SU-DHL-6 (cell line): ENCODE results near the gene SCN9A.

ENCODE experiments used
- H2AFZ ChIP-seq: fragments of 200-600 bp; sonication (generic); 2 replicates; pipeline ENCODE4 v1.6.1; 2014; ENCODE audit warnings: low read depth, mild to moderate bottlenecking, moderate library complexity, mixed read lengths, antibody characterized with exemption, low read length; ENCODE audit not compliant: severe bottlenecking
- H3F3A ChIP-seq: fragments of 200-600 bp; shearing (Covaris generic); 2 replicates; pipeline ENCODE4 v1.6.0; 2016; ENCODE audit warnings: antibody characterized with exemption, mild to moderate bottlenecking; ENCODE audit not compliant: insufficient read depth
- H3K27ac ChIP-seq: fragments of 200-600 bp; sonication (generic); 2 replicates; pipeline ENCODE4 v1.5.1; 2016; ENCODE audit warnings: low read depth, mild to moderate bottlenecking, low read length, moderate library complexity, mixed read lengths
- H3K27me3 ChIP-seq: fragments of 200-600 bp; sonication (generic), shearing (Covaris generic); 2 replicates; pipeline ENCODE4 v1.6.0; 2014; ENCODE audit warnings: mild to moderate bottlenecking, low read length
- H3K36me3 ChIP-seq: fragments of 200-600 bp; sonication (generic); 2 replicates; pipeline ENCODE4 v1.6.1; 2014; ENCODE audit warnings: mild to moderate bottlenecking, low read length, mixed read lengths
- H3K4me2 ChIP-seq: fragments of 300-600, 200-600 bp; shearing (Covaris generic), sonication (generic); 2 replicates; pipeline ENCODE4 v1.6.0; 2014; ENCODE audit warnings: low read length, low read depth, mild to moderate bottlenecking; ENCODE audit not compliant: poor library complexity, severe bottlenecking
- H3K4me3 ChIP-seq: fragments of 200-600 bp; sonication (generic); 2 replicates; pipeline ENCODE4 v1.5.1; 2014; ENCODE audit warnings: antibody characterized with exemption, low read length, mild to moderate bottlenecking, mixed read lengths; ENCODE audit not compliant: insufficient read depth, poor library complexity, severe bottlenecking
- H3K79me2 ChIP-seq: fragments of 200-600 bp; sonication (generic); 2 replicates; pipeline ENCODE4 v1.6.1; 2014; ENCODE audit warnings: mild to moderate bottlenecking, low read length, moderate library complexity; ENCODE audit not compliant: insufficient read depth
- H3K9ac ChIP-seq: fragments of 200-600 bp; sonication (generic); 2 replicates; pipeline ENCODE4 v1.7.0; 2014; ENCODE audit warnings: mild to moderate bottlenecking, low read length
- H3K9me2 ChIP-seq: fragments of 200-600 bp; sonication (generic); replicated peaks from 2 replicates; pipeline ENCODE4 v1.6.1; 2014; ENCODE audit warnings: low read length; ENCODE audit not compliant: insufficient read depth
- H3K9me3 ChIP-seq: fragments of 200-600 bp; sonication (generic); 2 replicates; pipeline ENCODE4 v1.6.1; 2014; ENCODE audit warnings: low read length, mixed read lengths; ENCODE audit not compliant: insufficient read depth
- H4K20me1 ChIP-seq: fragments of 200-600 bp; sonication (generic); 2 replicates; pipeline ENCODE4 v1.6.1; 2014; ENCODE audit warnings: low read depth, mild to moderate bottlenecking, antibody characterized with exemption, low read length, moderate library complexity, mixed read lengths
- CTCF ChIP-seq: fragments of 200-600 bp; sonication (generic); IDR thresholded peaks from one replicate; pipeline ENCODE4 v1.5.1; 2017; ENCODE audit warnings: antibody characterized with exemption, mild to moderate bottlenecking, low read length, moderate library complexity; ENCODE audit not compliant: insufficient read depth, poor library complexity, severe bottlenecking
- EZH2phosphoT487 ChIP-seq: fragments of 200-600 bp; sonication (generic), shearing (Covaris generic); conservative IDR thresholded peaks from 2 replicates; pipeline ENCODE4 v1.6.1; 2018; ENCODE audit warnings: mild to moderate bottlenecking, antibody characterized with exemption, low read length, moderate library complexity, mixed read lengths

Gene SCN9A

GRCh38 chr2:166270376-166270775 is 105.4 kb downstream of the SCN9A start:
- Histone ChIP-seq H3K4me3 (no peak overlapping the region), H3K9me3 (no peaks in the 10 kb centered on the region), H3K27me3 (no peaks in the 10 kb centered on the region), H3K27ac (no peak overlapping the region), H3K36me3 (no peaks in the 10 kb centered on the region), H3F3A (no peaks in the 10 kb centered on the region), H3K79me2 (no peaks in the 10 kb centered on the region), H3K9me2 (no peaks in the 10 kb centered on the region), H2AFZ (no peak overlapping the region), H4K20me1 (no peaks in the 10 kb centered on the region; the same call in 1 of the 2 replicates), H3K4me2 (no peak overlapping the region), H3K9ac (no peak overlapping the region)
- no peak for TF ChIP-seq EZH2phosphoT487
- no peak for TF ChIP-seq CTCF

GRCh38 chr2:166269322-166269721 is 106.4 kb downstream of the SCN9A start:
- Histone ChIP-seq H3K27me3 (no peaks in the 10 kb centered on the region), H3F3A (no peaks in the 10 kb centered on the region), H3K4me2 (no peak overlapping the region), H3K79me2 (no peaks in the 10 kb centered on the region), H2AFZ (no peak overlapping the region), H3K27ac (no peak overlapping the region), H3K9me2 (no peaks in the 10 kb centered on the region), H3K9me3 (no peaks in the 10 kb centered on the region), H3K9ac (no peak overlapping the region), H3K36me3 (no peaks in the 10 kb centered on the region), H3K4me3 (no peak overlapping the region), H4K20me1 (peaks cover 2% of the 10 kb centered on the region; the same call in 1 of the 2 replicates)
- TF ChIP-seq CTCF (no peak), EZH2phosphoT487 (no peak)

GRCh38 chr2:166257859-166258258 is 117.9 kb downstream of the SCN9A start:
- Histone ChIP-seq H2AFZ (no peak overlapping the region), H3K4me2 (no peak overlapping the region), H3K79me2 (no peaks in the 10 kb centered on the region), H3K9me2 (no peaks in the 10 kb centered on the region), H3K9me3 (no peaks in the 10 kb centered on the region), H3K27me3 (no peaks in the 10 kb centered on the region), H3K27ac (no peak overlapping the region), H3K4me3 (no peak overlapping the region), H3F3A (no peaks in the 10 kb centered on the region), H3K36me3 (no peaks in the 10 kb centered on the region), H4K20me1 (no peaks in the 10 kb centered on the region), H3K9ac (no peak overlapping the region)
- TF ChIP-seq CTCF, result no peak
- TF ChIP-seq EZH2phosphoT487, result no peak
